Neural cell (in vitro differentiated cells): Measurements from ENCODE around the gene FOXL1. TPM values are rescaled to one million over a fixed set of nuclear protein-coding genes. Genes with fewer than 3 reads are reported as not detected.

ENCODE experiments used
- H2AFZ ChIP-seq: fragments of 200-600, 300-800 bp; sonication (generic), shearing (Covaris generic); 2 replicates; pipeline ENCODE4 v1.6.0; 2014; ENCODE audit warnings: low read depth, mild to moderate bottlenecking, antibody characterized with exemption, low read length, moderate library complexity
- H3F3A ChIP-seq: fragments of 200-600 bp; shearing (Covaris generic); 2 replicates; pipeline ENCODE4 v1.6.1; 2016; ENCODE audit warnings: mild to moderate bottlenecking, moderate library complexity, mixed read lengths, antibody characterized with exemption, low read length; ENCODE audit not compliant: insufficient read depth, poor library complexity, severe bottlenecking
- H3K27ac ChIP-seq: fragments of 200-600, 300-800 bp; sonication (generic), shearing (Covaris generic); 2 replicates; pipeline ENCODE4 v1.5.1; 2014; ENCODE audit warnings: mild to moderate bottlenecking, low read length, moderate library complexity
- H3K27me3 ChIP-seq: fragments of 300-800, 200-600 bp; sonication (generic), shearing (Covaris generic); 2 replicates; pipeline ENCODE4 v1.6.0; 2014; ENCODE audit warnings: mild to moderate bottlenecking, low read depth, low read length, moderate library complexity; ENCODE audit not compliant: insufficient read depth
- H3K36me3 ChIP-seq: fragments of 300-800, 200-600 bp; sonication (generic), shearing (Covaris generic); 2 replicates; pipeline ENCODE4 v1.5.1; 2014; ENCODE audit warnings: mild to moderate bottlenecking, antibody characterized with exemption, low read length, moderate library complexity; ENCODE audit not compliant: insufficient read depth
- H3K4me2 ChIP-seq: fragments of 300-800, 200-600 bp; sonication (generic), shearing (Covaris generic); 2 replicates; pipeline ENCODE4 v1.6.0; 2014; ENCODE audit warnings: mild to moderate bottlenecking, low read length
- H3K4me3 ChIP-seq: fragments of 300-800, 200-600 bp; sonication (generic), shearing (Covaris generic); 2 replicates; pipeline ENCODE4 v1.5.1; 2014; ENCODE audit warnings: mild to moderate bottlenecking, low read length, moderate library complexity
- H3K79me2 ChIP-seq: fragments of 200-600 bp; shearing (Covaris generic); replicated peaks from 2 replicates; pipeline ENCODE4 v1.6.0; 2014; ENCODE audit warnings: mild to moderate bottlenecking, low read length, moderate library complexity; ENCODE audit not compliant: insufficient read depth
- H3K9ac ChIP-seq: fragments of 300-800, 200-600 bp; sonication (generic), shearing (Covaris generic); 2 replicates; pipeline ENCODE4 v1.6.1; 2016; ENCODE audit warnings: mild to moderate bottlenecking, low read length, mixed read lengths
- H3K9me2 ChIP-seq: fragments of 200-600 bp; shearing (Covaris generic); 2 replicates; pipeline ENCODE4 v1.6.1; 2016; ENCODE audit warnings: mild to moderate bottlenecking, low read length, mixed read lengths; ENCODE audit not compliant: insufficient read depth
- H3K9me3 ChIP-seq: fragments of 200-600, 300-800 bp; sonication (generic), shearing (Covaris generic); 2 replicates; pipeline ENCODE4 v1.6.1; 2016; ENCODE audit warnings: mild to moderate bottlenecking, mixed run types, low read length, moderate library complexity, mixed read lengths
- H4K20me1 ChIP-seq: fragments of 200-600 bp; shearing (Covaris generic); 2 replicates; pipeline ENCODE4 v1.6.1; 2016; ENCODE audit warnings: mild to moderate bottlenecking, mixed run types; ENCODE audit not compliant: insufficient read depth
- CTCF ChIP-seq: fragments of 450-650 bp; IDR thresholded peaks from 2 replicates; pipeline ENCODE4 v1.5.1; 2014; ENCODE audit warnings: antibody characterized with exemption, mild to moderate bottlenecking, moderate library complexity; ENCODE audit not compliant: poor library complexity, severe bottlenecking
- EP300 ChIP-seq: fragments of 450-650 bp; conservative IDR thresholded peaks from 2 replicates; pipeline ENCODE4 v1.6.1; 2014; ENCODE audit warnings: antibody characterized with exemption, mild to moderate bottlenecking, moderate library complexity; ENCODE audit not compliant: poor library complexity, severe bottlenecking
- EZH2 ChIP-seq: fragments of 200-600, 300-800 bp; shearing (Covaris generic), sonication (generic); IDR thresholded peaks from 2 replicates; pipeline ENCODE4 v1.6.1; 2014; ENCODE audit warnings: antibody characterized with exemption, low read length, borderline replicate concordance, mild to moderate bottlenecking; ENCODE audit not compliant: insufficient read depth, poor library complexity, severe bottlenecking
- MXI1 ChIP-seq: fragments of 450-650 bp; conservative IDR thresholded peaks from 2 replicates; pipeline ENCODE4 v1.6.1; 2014; ENCODE audit warnings: antibody characterized with exemption, mild to moderate bottlenecking; ENCODE audit not compliant: poor library complexity, severe bottlenecking
- POLR2AphosphoS5 ChIP-seq: IDR thresholded peaks from 2 replicates; pipeline ENCODE4 v1.6.1; 2012
- RAD21 ChIP-seq: fragments of 450-650 bp; conservative IDR thresholded peaks from 2 replicates; pipeline ENCODE4 v1.6.1; 2014; ENCODE audit warnings: antibody characterized with exemption, mild to moderate bottlenecking, moderate library complexity
- SMC3 ChIP-seq: fragments of 450-650 bp; conservative IDR thresholded peaks from 2 replicates; pipeline ENCODE4 v1.6.1; 2014; ENCODE audit warnings: antibody characterized with exemption, mild to moderate bottlenecking, moderate library complexity; ENCODE audit not compliant: poor library complexity
- TAF1 ChIP-seq: IDR thresholded peaks from 2 replicates; pipeline ENCODE4 v1.6.1; 2012; ENCODE audit warnings: low read depth
- polyA plus RNA-seq: library from polyadenylated mRNA; depleted of rRNA; stranded (reverse); fragments of >200 nt; gene quantifications from 2 replicates; pipeline ENCODE4 v1.2.3, GENCODE V29; 2014
- TF ChIP-seq, protein P1 (sequence below): IDR thresholded peaks from 2 replicates; pipeline ENCODE4 v1.6.1; 2012; ENCODE audit warnings: borderline replicate concordance

FOXL1 gene
- polyA plus RNA-seq, 1 donor from 2014 or later, result 0.07 TPM

DNA sequence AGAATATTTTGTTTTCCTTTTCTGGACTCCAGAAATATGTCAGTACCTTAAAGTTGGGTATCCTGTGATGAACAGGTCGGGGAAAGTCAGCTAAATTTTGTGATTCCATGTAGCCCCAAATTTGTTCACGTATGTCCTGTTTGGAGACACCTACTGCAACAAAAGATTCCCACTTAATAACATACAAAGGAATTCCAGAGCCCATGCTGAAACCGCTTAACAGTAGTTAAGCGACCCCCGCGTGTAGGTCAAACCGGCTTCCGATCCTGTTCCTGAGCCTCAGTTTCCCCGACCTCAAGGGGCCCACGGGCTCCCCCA is 23.8 kb upstream of the FOXL1 start:
- Histone ChIP-seq H3K4me2 (peak overlapping the region; percentile 96), H3K79me2 (peaks cover 10% of the 10 kb centered on the region), H3K9me2 (no peaks in the 10 kb centered on the region), H2AFZ (peak overlapping the region; percentile 92), H3K9ac (peak overlapping the region; percentile 95), H3K27ac (peak overlapping the region; percentile 85), H3K9me3 (no peaks in the 10 kb centered on the region), H3F3A (no peaks in the 10 kb centered on the region), H3K36me3 (no peaks in the 10 kb centered on the region), H3K4me3 (peak overlapping the region; percentile 90), H3K27me3 (no peaks in the 10 kb centered on the region), H4K20me1 (no peaks in the 10 kb centered on the region)
- TF ChIP-seq RAD21 (no peak), POLR2AphosphoS5 (no peak), TAF1 (no peak)
- TF ChIP-seq, protein P1, sequence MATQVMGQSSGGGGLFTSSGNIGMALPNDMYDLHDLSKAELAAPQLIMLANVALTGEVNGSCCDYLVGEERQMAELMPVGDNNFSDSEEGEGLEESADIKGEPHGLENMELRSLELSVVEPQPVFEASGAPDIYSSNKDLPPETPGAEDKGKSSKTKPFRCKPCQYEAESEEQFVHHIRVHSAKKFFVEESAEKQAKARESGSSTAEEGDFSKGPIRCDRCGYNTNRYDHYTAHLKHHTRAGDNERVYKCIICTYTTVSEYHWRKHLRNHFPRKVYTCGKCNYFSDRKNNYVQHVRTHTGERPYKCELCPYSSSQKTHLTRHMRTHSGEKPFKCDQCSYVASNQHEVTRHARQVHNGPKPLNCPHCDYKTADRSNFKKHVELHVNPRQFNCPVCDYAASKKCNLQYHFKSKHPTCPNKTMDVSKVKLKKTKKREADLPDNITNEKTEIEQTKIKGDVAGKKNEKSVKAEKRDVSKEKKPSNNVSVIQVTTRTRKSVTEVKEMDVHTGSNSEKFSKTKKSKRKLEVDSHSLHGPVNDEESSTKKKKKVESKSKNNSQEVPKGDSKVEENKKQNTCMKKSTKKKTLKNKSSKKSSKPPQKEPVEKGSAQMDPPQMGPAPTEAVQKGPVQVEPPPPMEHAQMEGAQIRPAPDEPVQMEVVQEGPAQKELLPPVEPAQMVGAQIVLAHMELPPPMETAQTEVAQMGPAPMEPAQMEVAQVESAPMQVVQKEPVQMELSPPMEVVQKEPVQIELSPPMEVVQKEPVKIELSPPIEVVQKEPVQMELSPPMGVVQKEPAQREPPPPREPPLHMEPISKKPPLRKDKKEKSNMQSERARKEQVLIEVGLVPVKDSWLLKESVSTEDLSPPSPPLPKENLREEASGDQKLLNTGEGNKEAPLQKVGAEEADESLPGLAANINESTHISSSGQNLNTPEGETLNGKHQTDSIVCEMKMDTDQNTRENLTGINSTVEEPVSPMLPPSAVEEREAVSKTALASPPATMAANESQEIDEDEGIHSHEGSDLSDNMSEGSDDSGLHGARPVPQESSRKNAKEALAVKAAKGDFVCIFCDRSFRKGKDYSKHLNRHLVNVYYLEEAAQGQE, result no peak

- Histone ChIP-seq H3F3A (no peaks in the 10 kb centered on the region), H3K36me3 (no peaks in the 10 kb centered on the region), H3K4me2 (peak within 1 kb of the TSS; percentile 96), H3K27me3 (no peaks in the 10 kb centered on the region), H2AFZ (peak within 1 kb of the TSS; percentile 92), H3K27ac (peak within 1 kb of the TSS; percentile 85), H3K4me3 (peak within 1 kb of the TSS; percentile 90), H3K9ac (peak within 1 kb of the TSS; percentile 95), H3K79me2 (peaks cover 10% of the 10 kb centered on the region), H4K20me1 (no peaks in the 10 kb centered on the region), H3K9me3 (no peaks in the 10 kb centered on the region), H3K9me2 (no peaks in the 10 kb centered on the region)
- TF ChIP-seq EZH2 (no peak), MXI1 (peak; percentile 58), RAD21 (no peak), SMC3 (peak; percentile 36), CTCF (no peak), TAF1 (no peak), POLR2AphosphoS5 (peak; percentile 92), EP300 (peak; percentile 71)
- TF ChIP-seq, protein P1, result peak; percentile 49
Measured at GRCh38 chr16:86554917-86555703, 23.2 kb upstream of the FOXL1 start, which contains the start of gene MTHFSD. Gene MTHFSD (minus strand): TSS chr16:86555235. CDS start chr16:86555184, 51 bp downstream.
